Heart left ventricle (tissue), 16 donors: ENCODE data around the gene PRKN. TPM values are rescaled to one million over a fixed set of nuclear protein-coding genes. Genes with fewer than 3 reads are reported as not detected.

Experiments
- ATAC-seq, 4 donors: fragments of 200-7000 bp; cut with Tn5 transposase; one replicate each; pipeline ENCODE4 v1.9.1; 2020 to 2022; ENCODE audit warnings: moderate library complexity in 4 of 4, mild to moderate bottlenecking in 3 of 4, moderate number of reproducible peaks in 1 of 4
- DNase-seq, 5 donors: peaks; one replicate each; pipeline ENCODE4 v3.0.0-alpha.2; 2020
- H3K27ac ChIP-seq, 12 donors: fragments of 200-600 bp; sonication (generic) in 4 of 12; one replicate each; pipeline versions ENCODE4 v1.5.0 to v1.8.0; 2016 to 2022; ENCODE audit warnings: mild to moderate bottlenecking in 2 of 12
- H3K27me3 ChIP-seq, 9 donors: fragments of 200-600 bp; sonication (generic) in 2 of 9; one replicate each; pipeline versions ENCODE4 v1.5.1 to v1.8.0; 2016 to 2022; ENCODE audit warnings: mild to moderate bottlenecking in 3 of 9
- H3K36me3 ChIP-seq, 9 donors: fragments of 200-600 bp; sonication (generic) in 2 of 9; one replicate each; pipeline versions ENCODE4 v1.5.0 to v1.8.0; 2018 to 2022; ENCODE audit warnings: mild to moderate bottlenecking in 2 of 9
- H3K4me1 ChIP-seq, 12 donors: fragments of 200-600 bp; sonication (generic) in 4 of 12; one replicate each; pipeline versions ENCODE4 v1.5.0 to v1.8.0; 2016 to 2022; ENCODE audit warnings: mild to moderate bottlenecking in 3 of 12
- H3K4me3 ChIP-seq, 12 donors: fragments of 200-600 bp; sonication (generic) in 4 of 12; one replicate each; pipeline versions ENCODE4 v1.5.0 to v1.8.0; 2017 to 2022; ENCODE audit warnings: mild to moderate bottlenecking in 9 of 12, moderate library complexity in 4 of 12
- H3K9me3 ChIP-seq, 12 donors: fragments of 200-600 bp; sonication (generic) in 4 of 12; one replicate each; pipeline versions ENCODE4 v1.5.0 to v1.8.0; 2016 to 2022; ENCODE audit warnings: mild to moderate bottlenecking in 1 of 12
- CTCF ChIP-seq, 12 donors: fragments of 200-600 bp; sonication (generic) in 4 of 12; IDR thresholded peaks; one replicate each; pipeline versions ENCODE4 v1.5.0 to v1.8.0; 2018 to 2022; ENCODE audit warnings: antibody characterized with exemption in 12 of 12, mild to moderate bottlenecking in 5 of 12
- POLR2A ChIP-seq, 2 donors: fragments of 450-650 bp; IDR thresholded peaks; one replicate each; pipeline ENCODE4 v1.6.1; 2017; ENCODE audit warnings: antibody characterized with exemption in 2 of 2, mild to moderate bottlenecking in 2 of 2, moderate library complexity in 2 of 2
- WGBS, 4 donors: extraction: QIAGEN DNeasy Blood & Tissue Kit in 2 of 4; methylation state at CpG; one replicate each; pipeline versions ENCODE4 v1.1.5 to v1.1.7; 2013 to 2018; 5-methylcytosine and 5-hydroxymethylcytosine counted together
- intact Hi-C, 10 donors: fragments of 100-400 bp; cut with DNase I; formaldehyde crosslinking; loops; one replicate each; pipeline versions ENCODE4 v1.11.1 to v1.14.2; 2022
- polyA plus RNA-seq, 2 donors: library from polyadenylated mRNA; stranded (reverse); fragments of 200-250 nt; gene quantifications; one replicate each; pipeline ENCODE4 v1.2.3, GENCODE V29; 2013
- total RNA-seq, 9 donors: library from RNA; depleted of rRNA in 2 of 9; stranded (reverse); fragments of >200 nt in 2 of 9; fragmentation: NEBNext Ultra II Directional in 3 of 9; extraction: Animal tissue kit (Norgen Biotek cat#: 25700) in 3 of 9; gene quantifications; one replicate each; pipeline versions ENCODE4 v1.1.0 to v1.2.4, GENCODE V29; 2016 to 2023
- donor health status: ischemic (EF 13 %, LVEDD 7.1; RV severe dilation, severe dysfunction).
- donor health status: healthy with polysubstance abuse.
- donor health status: DM: no; HTN: yes; CAD: no.
- donor health status: DM: no; HTN: no; CAD: no.
- donor health status: ischemic (EF 25% LVEDD 6.9; RV normal size, moderate dysfunction).
- donor health status: ischemic (EF 25% LVEDD 5.7; RV mildly dilated, moderate dysfunction).
- donor health status: healthy.
- donor health status: DM: yes; HTN: yes; CAD: no.
- donor health status: ischemic (EF 35%, LVEDD 5.7; RV mildly dilated, moderate dysfunction).
- donor health status: nonischemic (EF 11% LVEDD 7.7; RV severe dilation, severe dysfunction).
- donor health status: DM: yes; HTN: yes; CAD: no.
- donor health status: PGD.
- donor health status: ischemic (EF 29% LVEDD 5.4; RV normal size, mild dysfunction).
- donor health status: nonischemic (EF 23%, LVEDD 6.1; RV moderate dilation, normal function).

Gene PRKN
- total and polyA plus RNA-seq, 11 donors = 3.4 to 32.5 (median 21.2) TPM

DNA sequence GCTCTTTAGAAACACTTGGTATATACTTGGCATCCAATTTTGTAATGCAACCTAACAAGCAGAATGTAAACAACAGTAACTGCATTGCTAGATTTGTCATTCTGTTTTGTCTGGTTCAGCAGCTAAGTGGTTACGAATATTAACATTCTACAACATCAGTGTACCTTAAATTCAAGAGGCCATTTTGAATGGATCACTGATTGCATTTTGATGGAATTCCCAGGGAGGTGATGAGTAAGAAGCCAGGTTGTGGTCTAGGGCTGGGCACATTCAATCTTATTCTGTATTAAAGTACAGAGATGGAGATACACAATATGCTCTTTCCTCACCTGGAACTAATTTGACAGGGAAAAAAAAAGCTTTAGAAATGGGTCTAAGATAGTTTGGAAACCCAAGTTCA is 483.5 kb downstream of the PRKN start:
- no peaks in the 10 kb centered on the region for H3K4me1 ChIP-seq
- no peaks in the 10 kb centered on the region for H3K36me3 ChIP-seq
- H3K27me3 ChIP-seq = no peaks in the 10 kb centered on the region
- no peaks in the 10 kb centered on the region for H3K9me3 ChIP-seq
- WGBS, 4 donors = 95 to 100% (median 97%) methylated on average over 1 of the region's 1 CpG
- no peak for TF ChIP-seq CTCF (IDR thresholded peaks at IDR 0.05)
- no peak for TF ChIP-seq POLR2A (IDR thresholded peaks at IDR 0.05)
- H3K27ac ChIP-seq = no peak overlapping the region
- intact Hi-C loops = no loop called here
- no peak for ATAC-seq
- H3K4me3 ChIP-seq = no peak overlapping the region
- no peak for DNase-seq

DNA sequence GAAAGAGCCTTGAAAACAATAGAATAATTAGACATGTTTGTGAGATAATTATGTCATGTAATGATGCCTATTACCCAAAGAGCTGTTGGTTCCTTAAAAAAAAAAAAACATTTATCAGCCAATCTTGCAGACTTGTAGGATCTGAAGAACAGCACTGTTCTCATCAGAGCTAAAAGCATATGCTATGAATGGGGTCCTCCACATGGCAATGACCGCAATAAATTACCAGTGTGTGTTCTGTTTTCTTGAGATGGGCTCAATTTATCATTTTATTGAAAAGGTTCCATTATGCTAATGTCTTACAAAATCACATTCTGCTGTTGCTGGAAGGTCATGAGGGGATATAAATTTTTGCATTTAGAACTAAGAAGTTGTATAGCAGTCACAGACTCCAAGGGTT is 484.7 kb downstream of the PRKN start:
- no peak for TF ChIP-seq CTCF (IDR thresholded peaks at IDR 0.05)
- TF ChIP-seq POLR2A (IDR thresholded peaks at IDR 0.05) = no peak
- no peaks in the 10 kb centered on the region for H3K4me1 ChIP-seq
- no peak overlapping the region for H3K27ac ChIP-seq
- no peaks in the 10 kb centered on the region for H3K27me3 ChIP-seq
- no peak for ATAC-seq
- H3K36me3 ChIP-seq = no peaks in the 10 kb centered on the region
- 92 to 97% (median 93%) methylated on average over 1 of the region's 1 CpG for WGBS, 4 donors
- DNase-seq = no peak
- no peaks in the 10 kb centered on the region for H3K9me3 ChIP-seq
- intact Hi-C loops = no loop called here
- no peak overlapping the region for H3K4me3 ChIP-seq

DNA sequence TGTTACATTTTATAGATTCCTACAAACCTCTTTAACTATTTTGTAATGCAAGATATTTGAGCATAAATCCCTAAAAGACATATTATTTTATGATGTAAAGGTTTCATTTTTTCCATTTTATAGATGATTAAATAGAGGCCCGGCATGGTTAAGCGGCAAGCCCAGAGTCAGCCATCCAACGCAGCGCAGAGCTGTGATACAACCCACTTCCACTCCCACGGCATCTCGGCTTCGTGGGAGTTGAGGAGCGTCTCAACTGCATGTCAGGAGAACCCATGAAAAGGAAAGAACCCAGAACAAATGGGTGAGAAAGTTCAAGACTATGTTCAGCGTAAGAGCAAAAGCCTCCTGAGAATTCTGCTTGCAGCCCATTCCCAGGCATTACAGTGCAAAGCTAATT is 488.2 kb downstream of the PRKN start:
- Histone ChIP-seq H3K36me3 (no peaks in the 10 kb centered on the region), H3K9me3 (no peaks in the 10 kb centered on the region), H3K27me3 (no peaks in the 10 kb centered on the region), H3K4me1 (peaks cover 0 to 1% (median 0%) of the 10 kb centered on the region in 12 donors), H3K27ac (no peak overlapping the region), H3K4me3 (no peak overlapping the region)
- ATAC-seq (no peak), DNase-seq (no peak)
- intact Hi-C loops = no loop called here
- 96 to 98% (median 96%) methylated on average over 9 of the region's 9 CpGs for WGBS, 4 donors
- TF ChIP-seq POLR2A (IDR thresholded peaks at IDR 0.05) = no peak
- TF ChIP-seq CTCF (IDR thresholded peaks at IDR 0.05) = no peak

- no peaks in the 10 kb centered on the region for H3K36me3 ChIP-seq
- H3K4me1 ChIP-seq = peaks cover 0 to 4% (median 0%) of the 10 kb centered on the region in 12 donors
- TF ChIP-seq POLR2A (IDR thresholded peaks at IDR 0.05) = no peak
- TF ChIP-seq CTCF (IDR thresholded peaks at IDR 0.05) = no peak
- H3K9me3 ChIP-seq = no peaks in the 10 kb centered on the region
- H3K4me3 ChIP-seq = no peak overlapping the region
- intact Hi-C loops = no loop called here
- DNase-seq (no peak), ATAC-seq (no peak)
- H3K27ac ChIP-seq = no peak overlapping the region
- no peaks in the 10 kb centered on the region for H3K27me3 ChIP-seq
- 92 to 94% (median 94%) methylated on average over 8 of the region's 8 CpGs for WGBS, 4 donors
Observed at GRCh38 chr6:162238675-162239074, 488.9 kb downstream of the PRKN start.
